Coronary artery (tissue), 2 donors: Measurements from ENCODE around the gene LRRC37A2.
"Not testable (repeated sequence)": the region's sequence is repeated elsewhere in the genome, so short reads cannot be mapped to it uniquely, and the experiment has no call there.

ENCODE experiments used
- DNase-seq: peaks from one replicate; pipeline ENCODE4 v3.0.0-alpha.2; 2017; ENCODE audit warnings: low spot score
- H3K27ac ChIP-seq, 2 donors: fragments of 200-600 bp; sonication (generic); one replicate each; pipeline ENCODE4 v1.5.1; 2016 to 2019
- H3K4me3 ChIP-seq: fragments of 200-600 bp; sonication (generic); 2 replicates; pipeline ENCODE4 v1.5.1; 2016; ENCODE audit warnings: mild to moderate bottlenecking, moderate library complexity

LRRC37A2 gene

DNA sequence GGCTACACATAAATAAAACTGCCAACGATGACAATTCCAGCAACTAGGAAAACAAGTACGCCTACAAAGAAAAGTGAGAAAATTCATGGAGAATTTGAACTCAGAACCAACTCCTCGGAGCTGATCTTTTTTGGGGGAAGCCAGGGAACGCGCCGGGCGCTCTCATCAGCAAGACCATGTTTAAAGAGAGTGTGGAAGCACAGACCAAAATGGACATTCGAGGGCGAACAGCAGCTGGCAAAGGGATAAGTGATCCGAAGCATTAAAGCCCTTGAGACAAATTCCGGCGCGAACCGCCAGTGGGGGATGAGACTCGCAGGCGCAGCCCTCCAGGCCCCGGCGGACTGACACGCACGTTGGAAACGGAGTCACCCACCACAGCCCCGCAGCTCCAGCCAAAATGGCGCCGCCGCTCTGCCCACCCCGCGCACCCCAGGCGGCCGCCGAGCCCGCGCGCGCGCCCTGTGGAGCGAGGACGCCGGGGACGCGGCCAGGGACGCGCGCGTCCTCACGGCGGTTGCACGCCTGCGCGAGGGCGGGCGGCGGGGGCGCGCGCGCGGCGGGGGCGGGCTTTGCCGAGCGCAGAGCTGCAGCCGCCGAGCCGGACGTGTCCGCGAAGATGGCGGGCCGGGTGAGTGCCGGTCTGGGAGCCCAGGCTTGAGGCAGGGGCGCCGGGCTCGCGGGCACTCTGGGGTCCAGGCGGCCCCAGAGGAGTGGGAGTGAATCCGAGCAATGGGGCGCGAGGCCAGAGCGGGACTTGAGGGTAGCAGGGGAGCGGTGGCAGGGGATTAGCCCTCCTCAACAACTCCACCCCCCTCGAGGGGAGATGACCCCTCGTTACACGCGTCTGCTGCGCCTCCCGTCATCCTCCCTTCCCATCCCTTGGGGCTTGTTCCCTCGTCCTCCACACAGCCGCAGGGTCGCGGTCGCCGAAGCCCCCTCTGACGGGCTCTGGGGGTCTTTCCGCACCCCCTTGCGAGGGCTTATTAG is 78.2 kb downstream of the LRRC37A2 start, which contains the start of gene NSF:
Gene NSF (plus strand): TSS at position 513 of the 990 bp plus-strand sequence. CDS start 107 bp downstream, at position 620.
- not testable (repeated sequence) for DNase-seq, H3K27ac ChIP-seq, H3K4me3 ChIP-seq

DNA sequence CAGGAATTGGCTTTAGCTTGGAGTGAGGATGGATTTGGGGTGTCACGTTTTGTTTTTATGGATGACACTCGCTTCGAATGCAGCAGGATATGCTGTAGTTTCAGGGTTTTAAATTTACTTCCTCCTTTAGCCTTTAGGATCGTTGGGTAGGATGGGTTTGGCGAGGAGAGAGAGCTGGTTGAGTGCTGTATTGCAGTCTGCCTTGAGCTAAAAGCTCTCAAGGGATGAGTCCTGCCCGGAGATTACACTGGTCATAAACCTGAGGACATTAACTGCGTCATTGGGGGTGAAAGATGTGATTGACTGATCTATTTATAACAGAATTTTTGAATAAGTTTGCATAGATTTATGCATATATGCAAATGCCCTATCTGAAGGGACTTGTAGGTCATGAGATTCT is 79.1 kb downstream of the LRRC37A2 start:
- not testable (repeated sequence) for H3K27ac ChIP-seq, H3K4me3 ChIP-seq, DNase-seq

DNA sequence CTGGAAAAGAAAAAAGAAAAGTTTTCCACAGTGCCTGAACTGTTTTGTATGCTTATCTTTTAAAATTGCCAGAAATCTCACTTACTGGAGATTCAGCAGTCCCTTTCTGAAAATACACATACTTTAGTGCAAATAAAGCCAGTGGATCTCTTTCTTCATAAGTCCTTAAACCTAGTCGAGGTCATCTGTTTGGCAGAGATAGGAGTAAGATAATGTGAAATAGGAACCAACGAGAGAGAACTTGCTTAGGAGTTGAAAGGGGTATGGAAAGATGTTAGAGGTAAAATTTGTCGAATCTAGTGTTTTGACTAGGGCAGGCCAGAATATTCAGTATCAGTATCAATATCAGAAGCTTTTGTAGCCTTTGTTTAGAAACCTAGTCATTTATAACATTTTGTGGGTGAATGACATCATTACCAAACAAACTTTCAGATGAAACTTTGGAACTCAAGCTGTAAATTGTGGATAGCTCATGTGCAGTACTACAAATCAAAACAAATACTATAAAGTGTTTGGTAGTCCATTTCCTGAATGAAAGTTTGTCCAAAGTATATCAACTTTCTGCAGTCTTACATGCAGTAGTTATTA is 86.2 kb downstream of the LRRC37A2 start:
- not testable (repeated sequence) for H3K4me3 ChIP-seq, H3K27ac ChIP-seq, DNase-seq

DNA sequence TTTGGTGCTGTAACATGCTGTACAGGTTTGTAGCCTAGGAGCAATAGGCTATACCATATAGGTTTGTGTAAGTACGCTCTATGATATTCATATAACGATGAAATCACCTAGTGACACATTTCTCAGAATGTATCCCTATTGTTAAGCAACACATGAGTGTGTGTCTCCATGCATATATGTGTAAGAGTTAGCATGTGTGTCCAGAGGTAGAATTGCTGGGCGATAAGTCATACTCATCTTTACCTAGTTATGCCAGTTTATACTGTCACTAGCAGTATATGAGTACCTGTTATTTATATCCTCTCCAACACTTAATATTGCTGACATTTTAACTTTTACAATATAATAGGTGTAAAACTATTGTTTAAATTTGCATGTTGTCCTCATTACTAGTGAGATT is 88.5 kb downstream of the LRRC37A2 start:
- H3K27ac ChIP-seq, DNase-seq, H3K4me3 ChIP-seq: not testable (repeated sequence)

DNA sequence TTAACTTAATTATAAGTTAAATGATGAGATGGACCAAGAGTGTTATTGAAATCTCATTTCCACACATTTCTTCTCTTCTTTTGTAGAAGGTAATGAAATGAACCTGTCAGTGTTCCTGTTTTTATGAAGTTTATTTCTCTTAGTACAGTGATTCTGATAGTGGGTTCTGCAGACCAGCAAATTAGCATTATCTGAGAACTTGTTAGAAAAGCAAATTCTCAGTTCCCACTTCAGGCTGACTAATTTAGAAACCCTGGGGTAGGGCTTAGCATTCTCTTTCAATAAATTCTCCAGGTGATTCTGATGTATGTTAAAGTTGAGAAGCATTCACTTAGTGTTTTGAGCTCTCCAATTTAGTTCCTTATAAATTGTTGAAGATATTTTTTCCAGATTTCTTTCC is 90.9 kb downstream of the LRRC37A2 start:
- not testable (repeated sequence) for H3K27ac ChIP-seq, DNase-seq, H3K4me3 ChIP-seq
